ENCODE data around the gene SOWAHA.
"Not testable (repeated sequence)": the region's sequence is repeated elsewhere in the genome, so short reads cannot be mapped to it uniquely, and the experiment has no call there.

The SOWAHA gene

GRCh38 chr5:132778129-132778528 is 35.0 kb upstream of the SOWAHA start:
- DNase-seq, result no peak

GRCh38 chr5:132778856-132779255 is 34.2 kb upstream of the SOWAHA start:
- DNase-seq, result no peak

- DNase-seq, result no peak
Measured at GRCh38 chr5:132779961-132780360, 33.1 kb upstream of the SOWAHA start.

DNA sequence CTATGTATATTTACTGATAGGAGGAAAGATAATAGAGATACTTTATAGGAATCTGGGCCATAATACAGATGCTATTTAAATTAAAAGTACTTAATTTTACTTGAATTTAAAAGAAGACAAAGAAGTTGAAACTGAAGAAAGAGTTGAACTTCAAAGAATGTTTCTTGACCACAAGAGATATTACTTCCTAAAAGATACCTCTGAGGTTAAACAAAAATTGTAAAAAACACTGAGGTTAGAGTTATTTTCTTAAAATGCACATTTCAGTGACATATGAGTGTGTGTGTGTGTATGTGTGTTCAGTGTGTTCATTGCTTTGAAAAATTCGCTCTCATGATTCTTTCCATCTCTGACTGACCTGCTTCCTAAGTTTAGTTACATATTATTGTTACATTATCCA is 32.5 kb upstream of the SOWAHA start:
- peak in 1 of 2 experiments; percentile 19 for DNase-seq

DNA sequence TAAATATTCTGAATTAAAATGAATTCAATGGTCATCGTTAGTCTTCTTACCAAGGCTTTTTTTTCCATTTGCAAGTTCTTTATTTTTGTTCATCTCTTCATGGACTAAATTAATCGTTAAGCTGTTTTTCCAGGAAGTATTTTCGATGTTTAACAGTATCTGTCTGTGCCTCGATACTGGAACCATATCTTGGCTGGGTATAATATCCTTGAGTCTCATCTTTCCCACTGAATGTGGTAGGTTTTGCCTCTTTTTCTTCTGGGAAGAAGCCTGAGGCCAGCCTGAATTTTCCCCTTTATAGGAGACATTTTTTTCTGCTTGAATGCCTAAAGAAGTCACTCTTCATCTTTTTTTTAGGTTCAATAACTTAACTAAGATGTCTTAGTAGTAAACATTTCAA is 32.1 kb upstream of the SOWAHA start:
- no peak for DNase-seq

DNA sequence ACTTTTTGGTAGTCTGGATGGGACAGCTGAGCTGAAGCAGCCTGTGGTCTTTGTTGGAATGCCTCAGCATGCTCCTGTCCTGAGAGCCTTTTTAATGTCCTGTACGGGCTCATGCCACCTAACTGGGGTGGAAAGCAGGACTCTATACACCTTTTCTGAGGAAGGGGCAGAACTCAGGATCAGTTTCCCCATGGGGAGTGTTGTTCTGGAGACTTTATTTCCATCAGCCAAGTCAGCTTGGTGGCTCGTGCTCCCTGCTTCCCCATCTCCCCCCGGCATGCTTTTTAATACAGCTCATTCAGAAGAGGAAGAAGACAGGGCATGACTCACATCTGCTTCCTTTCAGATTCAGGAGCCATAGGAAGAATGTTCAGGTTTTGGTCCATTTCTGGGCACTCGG is 31.0 kb upstream of the SOWAHA start:
- DNase-seq, result peak; percentile 73 to 80

DNA sequence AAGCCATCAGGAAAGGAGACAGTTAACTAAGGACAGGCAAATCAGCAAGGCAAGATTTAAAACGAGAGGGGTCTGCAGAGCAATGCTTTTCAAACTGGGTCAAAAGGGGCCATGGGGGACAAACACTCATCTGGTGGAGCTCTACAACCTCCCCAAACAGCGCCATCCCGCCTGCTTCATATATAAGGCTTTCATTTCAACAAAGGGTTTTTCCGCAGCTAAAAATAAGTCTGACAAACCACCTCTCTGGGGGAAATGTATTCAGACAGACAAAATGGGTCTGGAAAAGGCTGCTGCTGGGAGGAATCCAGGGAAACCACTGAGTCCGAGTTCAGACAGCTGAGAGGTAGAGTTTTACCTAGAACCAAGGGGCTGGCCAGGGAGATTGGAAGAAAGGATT is 27.7 kb upstream of the SOWAHA start:
- no peak for DNase-seq

DNA sequence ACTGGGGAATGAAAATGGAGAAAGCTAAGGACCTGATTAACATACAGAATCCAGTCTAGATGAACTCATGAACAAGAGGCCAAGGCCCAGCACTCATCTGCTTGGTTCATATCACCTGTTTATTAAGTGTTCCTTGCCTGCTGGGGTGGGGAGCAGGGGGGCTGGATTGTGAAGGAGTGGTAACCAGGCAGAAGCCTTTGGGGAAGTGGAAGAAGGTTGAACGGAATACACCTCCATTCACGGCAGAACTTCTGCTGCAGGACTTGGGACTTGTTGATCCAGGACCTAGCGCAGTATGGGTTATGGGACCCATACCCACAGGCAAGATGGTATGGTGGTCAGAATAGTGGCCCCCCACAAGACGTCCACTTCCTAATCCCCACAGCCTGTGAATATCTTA is 27.2 kb upstream of the SOWAHA start:
- no peak for DNase-seq

DNA sequence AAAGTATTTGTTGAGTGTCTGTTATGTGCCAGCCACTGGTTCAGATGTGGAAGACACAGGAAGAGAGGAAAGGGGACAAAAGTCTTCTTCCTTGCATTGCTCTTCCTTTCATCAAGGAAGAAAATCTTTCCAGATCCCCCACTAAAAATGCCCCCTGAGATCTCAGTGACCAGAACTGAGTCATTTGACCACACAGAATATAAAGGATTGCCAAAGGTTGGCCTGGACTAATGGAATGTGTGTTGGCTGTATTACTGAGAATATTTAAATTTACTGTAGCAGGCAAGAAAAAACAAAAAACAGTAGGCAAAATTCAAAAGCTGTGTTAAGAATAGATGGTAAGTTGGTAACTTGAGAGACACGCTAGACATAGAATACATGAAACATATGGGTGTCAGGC is 26.0 kb upstream of the SOWAHA start:
- DNase-seq, result no peak

GRCh38 chr5:132788508-132788907 is 24.6 kb upstream of the SOWAHA start:
- no peak for DNase-seq

DNA sequence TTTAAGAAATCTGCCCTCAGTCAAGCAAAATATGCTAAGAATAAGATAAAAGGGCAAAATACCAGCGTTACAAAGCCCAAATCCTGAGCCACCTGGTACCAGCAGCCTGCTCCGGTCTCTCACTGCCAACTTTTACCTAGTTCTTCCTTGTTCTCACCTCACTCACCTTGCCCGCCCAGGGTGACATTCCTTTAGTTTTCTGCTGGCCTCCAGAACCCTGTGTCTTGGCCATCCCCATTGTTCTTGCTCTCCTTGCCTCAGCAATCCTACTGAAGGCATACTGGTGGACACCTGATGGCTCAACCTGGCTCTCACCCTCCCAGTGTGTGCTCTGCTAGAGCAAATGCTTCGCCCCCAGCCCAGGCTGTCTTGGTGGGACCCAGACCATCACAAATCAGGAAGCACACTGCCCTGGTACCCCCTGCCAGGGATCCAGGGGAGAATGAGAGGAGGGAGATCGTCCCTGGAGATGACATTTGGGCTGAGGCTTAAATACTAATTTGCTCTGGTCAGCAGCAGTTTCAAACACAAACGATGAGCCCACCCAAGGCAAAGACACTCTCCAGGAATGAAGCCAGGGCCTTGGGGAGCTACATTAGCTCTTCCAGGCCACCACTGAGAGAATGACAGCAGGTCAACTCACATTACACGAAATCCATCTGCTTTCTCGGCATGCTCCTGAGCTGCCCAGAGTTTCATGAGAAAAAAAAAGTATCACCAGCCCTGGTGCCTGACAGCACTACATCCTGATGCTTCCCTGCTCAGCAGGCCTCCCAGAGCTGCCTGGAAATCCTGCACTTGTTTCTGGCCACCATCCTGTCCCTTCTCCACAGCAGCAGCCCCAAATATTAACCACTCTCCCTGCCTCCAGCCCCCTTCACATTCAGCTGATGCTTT is 23.9 kb upstream of the SOWAHA start:
- no peak for DNase-seq

DNA sequence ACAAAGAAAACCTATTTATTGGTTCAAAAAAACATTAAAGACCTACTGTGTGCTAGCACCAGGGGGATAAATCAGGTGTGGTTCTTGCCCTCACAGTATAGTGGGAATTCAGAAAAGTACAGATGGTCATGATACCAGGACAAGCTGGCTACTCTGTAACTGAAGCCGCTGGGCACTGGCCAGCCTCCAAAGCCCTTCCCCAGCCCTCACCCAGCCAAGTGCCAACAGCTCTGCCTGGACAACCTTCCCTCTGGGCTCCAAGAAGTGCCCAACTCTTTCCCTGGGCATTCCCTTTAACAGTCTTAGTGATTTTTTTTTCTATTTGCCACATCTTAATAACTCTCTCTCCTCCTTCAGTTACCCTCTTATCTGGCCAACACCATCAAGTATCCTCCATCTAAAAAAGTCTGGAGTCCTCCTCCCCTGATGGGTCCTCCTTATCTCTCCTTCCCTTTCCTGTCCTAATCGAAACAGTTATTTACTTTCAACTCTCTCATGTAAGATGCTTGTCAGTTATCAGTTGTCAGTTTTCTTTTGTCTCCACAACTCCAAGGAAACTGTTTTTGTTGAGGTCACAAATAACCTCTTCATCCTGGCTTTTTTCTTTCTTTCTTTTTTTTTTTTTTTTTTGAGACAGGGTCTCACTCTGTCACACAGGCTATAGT is 22.8 kb upstream of the SOWAHA start:
- no peak for DNase-seq

DNA sequence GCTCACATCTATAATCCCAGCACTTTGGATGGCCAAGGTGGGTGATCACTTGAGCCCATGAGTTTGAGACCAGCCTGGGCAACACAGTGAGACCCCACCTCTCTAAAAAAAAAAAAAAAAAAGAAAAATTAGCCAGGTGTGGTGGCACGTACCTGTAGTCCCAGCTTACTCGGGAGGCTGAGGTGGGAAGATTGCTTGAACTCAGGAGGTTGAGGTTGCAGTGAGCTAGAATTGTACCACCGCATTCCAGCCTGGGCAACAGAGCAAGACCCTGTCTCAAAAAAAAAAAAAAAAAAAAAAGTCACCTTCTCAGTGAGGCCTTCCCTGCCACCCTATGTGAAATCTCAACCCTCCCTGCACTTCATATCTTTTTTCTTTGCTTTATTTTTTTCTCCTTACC is 22.1 kb upstream of the SOWAHA start:
- no peak for DNase-seq

GRCh38 chr5:132797651-132798050 is 15.5 kb upstream of the SOWAHA start:
- DNase-seq, result no peak

DNA sequence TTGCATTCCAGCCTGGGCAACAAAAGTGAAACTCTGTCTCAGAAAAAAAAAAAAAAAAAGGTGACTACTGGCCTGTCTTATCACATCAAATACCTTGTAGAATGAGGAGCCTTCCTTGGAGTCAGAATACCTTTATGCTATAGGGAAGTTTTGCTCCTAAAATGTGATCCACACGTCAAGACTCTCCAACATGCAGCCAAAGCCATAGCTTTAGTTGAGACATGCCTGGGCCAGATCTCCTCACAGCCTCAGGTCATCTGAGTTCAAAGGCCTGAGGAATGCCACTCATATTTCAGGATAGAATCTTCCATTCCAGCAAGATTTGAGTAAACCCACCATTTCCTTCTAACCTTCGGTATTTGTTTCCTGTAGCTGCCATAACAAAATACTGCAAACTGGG is 13.7 kb upstream of the SOWAHA start:
- no peak for DNase-seq

DNA sequence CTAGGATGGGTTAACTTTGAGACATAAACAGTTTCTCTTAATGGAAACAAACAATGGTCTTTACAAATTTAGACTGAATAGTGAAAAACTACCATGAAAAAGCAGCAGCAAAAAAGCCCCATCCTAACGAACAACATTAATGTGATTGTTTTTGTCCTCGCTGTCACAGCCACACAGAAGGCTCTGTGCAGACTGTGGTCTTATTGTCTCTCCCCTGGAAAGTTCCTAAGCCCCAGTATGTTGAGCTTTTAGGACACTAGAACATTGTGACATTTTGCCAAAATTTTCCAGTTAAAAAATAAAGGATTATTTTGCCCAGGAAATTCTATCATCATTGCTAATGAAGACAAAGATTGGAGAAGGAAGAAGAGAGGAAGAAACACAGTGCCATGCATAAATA is 12.6 kb upstream of the SOWAHA start:
- no peak for DNase-seq

- DNase-seq, result no peak
Measured at GRCh38 chr5:132802044-132802684, 10.9 kb upstream of the SOWAHA start.

DNA sequence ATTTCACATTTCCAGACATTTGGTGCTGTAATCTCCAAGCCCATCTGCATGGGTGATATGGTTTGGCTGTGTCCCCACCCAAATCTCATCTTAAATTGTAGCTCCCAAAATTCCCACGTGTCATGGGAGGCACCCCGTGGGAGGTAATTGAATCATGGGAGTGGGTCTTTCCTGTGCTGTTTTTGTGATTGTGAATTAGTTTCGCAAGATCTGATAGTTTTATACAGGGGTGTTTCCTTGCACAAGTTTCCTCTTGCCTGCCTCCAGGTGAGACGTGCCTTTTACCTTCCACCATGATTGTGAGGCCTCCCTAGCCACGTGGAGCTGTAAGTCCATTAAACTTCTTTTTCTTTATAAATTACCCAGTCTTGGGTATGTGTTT is 10.4 kb upstream of the SOWAHA start:
- not testable (repeated sequence) for DNase-seq

DNA sequence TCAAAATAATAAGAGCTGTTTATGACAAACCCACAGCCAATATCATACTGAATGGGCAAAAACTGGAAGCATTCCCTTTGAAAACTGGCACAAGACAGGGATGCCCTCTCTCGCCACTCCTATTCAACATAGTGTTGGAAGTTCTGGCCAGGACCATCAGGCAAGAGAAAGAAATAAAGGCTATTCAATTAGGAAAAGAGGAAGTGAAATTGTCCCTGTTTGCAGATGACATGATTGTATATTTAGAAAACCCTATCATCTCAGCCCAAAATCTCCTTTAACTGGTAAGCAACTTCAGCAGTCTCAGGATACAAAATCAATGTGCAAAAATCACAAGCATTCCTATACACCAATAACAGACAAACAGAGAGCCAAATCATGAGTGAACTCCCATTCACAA is 8.9 kb upstream of the SOWAHA start:
- DNase-seq, result not testable (repeated sequence)

- DNase-seq, result not testable (repeated sequence)
Measured at GRCh38 chr5:132805872-132806271, 7.2 kb upstream of the SOWAHA start.

- DNase-seq, result not testable (repeated sequence)
Measured at GRCh38 chr5:132806804-132807162, 6.3 kb upstream of the SOWAHA start.

DNA sequence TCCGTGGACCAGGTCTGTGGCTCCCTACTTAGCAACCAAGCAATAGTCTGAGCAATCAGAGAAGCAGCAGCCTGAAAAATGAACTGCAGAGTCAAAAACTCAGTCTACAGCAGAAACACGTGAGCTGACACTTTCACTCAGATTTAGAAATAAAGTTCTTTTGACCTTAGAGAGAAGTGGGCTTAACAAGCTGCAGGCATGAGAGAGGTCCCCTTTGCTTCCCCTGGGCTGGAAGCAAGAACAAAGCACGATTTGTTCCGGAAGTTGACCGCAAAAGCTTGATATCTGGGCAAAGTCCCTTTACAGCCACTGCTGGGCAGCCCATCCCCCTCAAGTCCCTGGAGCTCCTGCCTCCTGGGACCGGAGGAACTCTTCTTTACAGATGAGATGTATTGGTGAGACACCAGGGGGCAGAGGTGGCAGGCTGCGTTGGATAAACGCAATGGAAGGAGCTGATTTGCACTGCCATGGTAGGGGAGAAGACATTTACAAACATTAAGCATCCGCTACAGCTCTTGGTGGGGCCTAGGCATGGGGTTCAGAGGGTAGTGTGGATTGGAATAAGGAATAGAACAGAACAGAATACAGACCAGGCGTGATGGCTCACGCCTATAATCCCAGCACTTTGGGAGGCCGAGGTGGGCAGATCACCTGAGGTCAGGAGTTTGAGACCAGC is 5.8 kb upstream of the SOWAHA start:
- peak; percentile 12 to 50 for DNase-seq

GRCh38 chr5:132808448-132808847 is 4.7 kb upstream of the SOWAHA start:
- no peak for DNase-seq

All from Kasumi-1 (cell line).